BLaER1 treated with 17β-estradiol and CSF1 and Interleukin-3, amounts not matched to agents 10 nM and 100 nM (cell line): ENCODE data around the gene LRRN2.

Experiments used
- H3K27ac ChIP-seq, 11 experiments: shearing (Covaris generic); formaldehyde crosslinking; 2 replicates each; pipeline ENCODE4 v1.8.1; 2022
- H3K27me3 ChIP-seq, 11 experiments: shearing (Covaris generic); formaldehyde crosslinking; 2 replicates each; pipeline ENCODE4 v1.8.1; 2022
- H3K36me3 ChIP-seq, 11 experiments: shearing (Covaris generic); formaldehyde crosslinking; 2 replicates each; pipeline ENCODE4 v1.8.1; 2022
- H3K4me1 ChIP-seq, 10 experiments: shearing (Covaris generic); formaldehyde crosslinking; 2 replicates each; pipeline ENCODE4 v1.8.1; 2022
- H3K4me2 ChIP-seq, 11 experiments: shearing (Covaris generic); formaldehyde crosslinking; 2 replicates each; pipeline ENCODE4 v1.8.1; 2022
- H3K4me3 ChIP-seq, 10 experiments: shearing (Covaris generic); formaldehyde crosslinking; 2 replicates each; pipeline ENCODE4 v1.8.1; 2022
- H3K9ac ChIP-seq, 11 experiments: shearing (Covaris generic); formaldehyde crosslinking; 2 replicates each; pipeline ENCODE4 v1.8.1; 2022
- H3K9me3 ChIP-seq, 11 experiments: shearing (Covaris generic); formaldehyde crosslinking; replicated peaks in 1 of 11; 2 replicates each; pipeline ENCODE4 v1.8.1; 2022
- H4K20me1 ChIP-seq, 11 experiments: shearing (Covaris generic); formaldehyde crosslinking; 2 replicates each; pipeline ENCODE4 v1.8.1; 2022
- Cebpa-rat ChIP-seq, 11 experiments: shearing (Covaris generic); IDR thresholded peaks; 2 replicates each; pipeline ENCODE4 v1.8.1; 2022

LRRN2 gene

GRCh38 chr1:204685236-204686006, at the start of gene LRRN2:
Gene LRRN2, minus strand, starts transcription at chr1:204685738. Its CDS starts 65,746 bp downstream, at chr1:204619992.
- Histone ChIP-seq H3K9ac (peak within 1 kb of the TSS; percentile 72 to 97 (median 88)), H3K4me2 (peak within 1 kb of the TSS; percentile 90 to 100 (median 96)), H4K20me1 (peaks cover 0 to 36% (median 15%) of the 10 kb centered on the region in 11 experiments; a peak in 13 of 22 replicates), H3K27ac (peak within 1 kb of the TSS in 10 of 11 experiments; percentile 48 to 98 (median 92); a peak in 20 of 22 replicates), H3K27me3 (peaks cover 0 to 13% (median 0%) of the 10 kb centered on the region in 11 experiments; a peak in 4 of 22 replicates), H3K4me1 (peaks cover 25 to 46% (median 39%) of the 10 kb centered on the region in 10 experiments), H3K9me3 (no peaks in the 10 kb centered on the region), H3K4me3 (peak within 1 kb of the TSS; percentile 65 to 90 (median 80)), H3K36me3 (peaks cover 0 to 24% (median 11%) of the 10 kb centered on the region in 11 experiments; a peak in 8 of 22 replicates)
- no peak for TF ChIP-seq Cebpa-rat (IDR thresholded peaks at IDR 0.05)

DNA sequence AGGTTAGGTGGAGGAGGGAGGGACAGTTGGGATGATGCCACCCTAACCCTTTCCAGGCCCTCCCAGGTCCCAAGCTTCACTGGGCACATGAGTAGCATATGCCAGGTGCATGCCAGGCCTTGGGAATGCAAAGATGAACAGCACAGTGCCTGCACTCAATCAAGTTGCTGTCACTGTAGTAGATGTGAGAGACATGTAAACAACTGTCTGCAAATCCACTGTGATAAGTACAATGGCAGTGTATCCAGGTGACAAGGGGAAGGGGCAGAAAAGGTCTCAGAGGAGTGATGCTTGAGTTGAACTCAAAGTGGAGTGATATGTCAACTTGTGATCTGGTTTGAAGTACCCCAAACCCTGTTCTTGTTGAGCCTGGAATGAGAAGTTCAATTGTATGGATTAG, 49.5 kb upstream of the LRRN2 start:
- TF ChIP-seq Cebpa-rat (IDR thresholded peaks at IDR 0.05) = no peak
- Histone ChIP-seq H3K9ac (no peak overlapping the region), H3K4me1 (no peaks in the 10 kb centered on the region), H3K4me2 (no peak overlapping the region), H3K9me3 (peaks cover 8 to 21% (median 17%) of the 10 kb centered on the region in 11 experiments; a peak in 20 of 22 replicates), H3K27me3 (no peaks in the 10 kb centered on the region), H4K20me1 (no peaks in the 10 kb centered on the region), H3K4me3 (no peak overlapping the region), H3K27ac (no peak overlapping the region), H3K36me3 (no peaks in the 10 kb centered on the region)

- no peak for TF ChIP-seq Cebpa-rat (IDR thresholded peaks at IDR 0.05)
- H3K27me3 ChIP-seq = no peaks in the 10 kb centered on the region
Observed at GRCh38 chr1:204733869-204734596, 48.5 kb upstream of the LRRN2 start.

DNA sequence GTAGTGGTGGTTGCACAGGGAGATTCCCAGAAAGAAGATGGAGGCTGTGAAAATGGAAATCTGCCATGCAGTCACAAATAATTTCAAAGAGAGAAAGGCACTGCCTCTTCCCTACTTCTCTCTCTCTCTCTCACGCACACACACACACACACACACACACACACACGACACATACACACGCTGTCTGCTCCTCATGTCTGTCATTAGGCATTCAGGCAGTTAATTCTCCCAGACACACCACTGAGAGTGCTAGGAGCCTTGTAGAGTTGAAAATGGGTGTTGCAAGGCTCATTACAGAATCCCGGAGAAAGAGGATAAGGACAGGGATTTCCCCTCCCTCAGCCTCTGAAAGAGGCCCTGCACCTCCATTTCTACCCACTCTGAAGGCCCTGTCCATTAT, 47.8 kb upstream of the LRRN2 start:
- Histone ChIP-seq H3K27me3 (no peaks in the 10 kb centered on the region), H3K4me3 (no peak overlapping the region), H3K9ac (no peak overlapping the region), H3K4me2 (no peak overlapping the region), H3K9me3 (peaks cover under 1 to 8% (median 5%) of the 10 kb centered on the region in 11 experiments; a peak in 17 of 22 replicates), H3K27ac (no peak overlapping the region), H3K36me3 (no peaks in the 10 kb centered on the region), H4K20me1 (no peaks in the 10 kb centered on the region), H3K4me1 (no peaks in the 10 kb centered on the region)
- no peak for TF ChIP-seq Cebpa-rat (IDR thresholded peaks at IDR 0.05)

More at GRCh38 chr1:204733869-204734596, 48.5 kb upstream of the LRRN2 start:
- Histone ChIP-seq H3K9me3 (peaks cover 8 to 16% (median 13%) of the 10 kb centered on the region in 11 experiments; a peak in 20 of 22 replicates), H3K27ac (no peak overlapping the region), H4K20me1 (no peaks in the 10 kb centered on the region), H3K36me3 (no peaks in the 10 kb centered on the region), H3K4me2 (no peak overlapping the region), H3K9ac (no peak overlapping the region), H3K4me1 (no peaks in the 10 kb centered on the region), H3K4me3 (no peak overlapping the region)

GRCh38 chr1:204731985-204732575, 46.5 kb upstream of the LRRN2 start:
- H3K36me3 ChIP-seq = no peaks in the 10 kb centered on the region
- no peak overlapping the region for H3K4me3 ChIP-seq
- no peaks in the 10 kb centered on the region for H3K9me3 ChIP-seq
- no peak overlapping the region for H3K27ac ChIP-seq
- H3K27me3 ChIP-seq = no peaks in the 10 kb centered on the region
- H3K4me2 ChIP-seq = no peak overlapping the region
- H4K20me1 ChIP-seq = no peaks in the 10 kb centered on the region
- no peak overlapping the region for H3K9ac ChIP-seq
- no peaks in the 10 kb centered on the region for H3K4me1 ChIP-seq
- TF ChIP-seq Cebpa-rat (IDR thresholded peaks at IDR 0.05) = no peak

DNA sequence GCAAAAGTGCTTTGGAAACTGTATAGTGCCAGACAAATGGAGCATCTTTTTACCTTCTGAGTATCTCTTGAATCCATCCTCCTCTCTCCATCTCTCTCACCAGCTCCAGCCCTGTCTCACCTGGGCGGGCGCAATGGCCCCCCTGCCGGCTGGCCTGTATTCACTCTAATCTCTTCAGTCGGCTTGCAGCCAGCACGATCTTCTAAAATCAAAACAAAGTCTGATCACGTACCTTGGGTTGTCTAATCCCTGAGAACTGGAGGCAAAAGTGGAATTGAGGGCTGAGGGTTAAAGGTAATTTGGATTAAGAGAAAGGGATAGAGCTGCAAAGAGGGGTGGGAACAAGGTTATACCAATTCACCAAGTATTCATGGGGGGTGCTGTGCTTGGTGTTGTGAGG, 46.0 kb upstream of the LRRN2 start:
- H3K9me3 ChIP-seq = no peaks in the 10 kb centered on the region
- no peak for TF ChIP-seq Cebpa-rat (IDR thresholded peaks at IDR 0.05)
- H4K20me1 ChIP-seq = no peaks in the 10 kb centered on the region
- H3K4me3 ChIP-seq = no peak overlapping the region
- H3K4me1 ChIP-seq = no peaks in the 10 kb centered on the region
- no peaks in the 10 kb centered on the region for H3K36me3 ChIP-seq
- no peak overlapping the region for H3K9ac ChIP-seq
- H3K27ac ChIP-seq = no peak overlapping the region
- no peak overlapping the region for H3K4me2 ChIP-seq
- H3K27me3 ChIP-seq = no peaks in the 10 kb centered on the region

DNA sequence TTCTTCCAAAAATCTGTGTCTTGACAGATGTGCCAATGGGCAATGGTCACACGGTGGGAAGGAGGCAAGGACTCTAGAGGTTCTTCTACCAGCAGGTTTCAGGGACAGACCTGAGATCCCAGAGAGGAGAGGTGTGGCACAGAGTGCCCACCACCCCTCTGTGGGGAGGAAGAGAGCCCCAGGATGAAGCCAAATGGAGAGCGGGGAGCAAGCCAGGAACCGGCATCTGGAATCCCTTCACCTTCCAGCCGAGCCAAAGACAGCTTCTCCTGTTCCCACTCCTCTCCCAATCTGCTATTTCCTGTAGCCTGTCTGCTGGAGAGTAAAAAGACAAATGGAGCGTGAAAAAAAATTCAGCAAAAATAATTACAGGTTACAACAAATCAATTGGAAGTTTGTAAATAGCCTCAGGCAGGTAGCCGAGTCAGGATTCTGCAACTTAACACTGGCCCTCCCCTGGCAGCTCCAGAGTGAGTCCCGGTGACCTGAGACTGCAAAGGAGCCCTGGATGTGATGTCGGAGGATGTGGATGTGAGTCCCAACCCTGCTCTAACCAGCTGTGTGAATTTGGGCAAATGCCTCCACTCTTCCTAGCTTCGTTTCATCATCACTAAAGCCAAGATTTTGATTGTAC, 45.4 kb upstream of the LRRN2 start:
- no peaks in the 10 kb centered on the region for H3K27me3 ChIP-seq
- H3K4me3 ChIP-seq = no peak overlapping the region
- H3K4me2 ChIP-seq = no peak overlapping the region
- no peak overlapping the region for H3K9ac ChIP-seq
- H4K20me1 ChIP-seq = no peaks in the 10 kb centered on the region
- H3K36me3 ChIP-seq = no peaks in the 10 kb centered on the region
- no peaks in the 10 kb centered on the region for H3K4me1 ChIP-seq
- no peak for TF ChIP-seq Cebpa-rat (IDR thresholded peaks at IDR 0.05)
- no peaks in the 10 kb centered on the region for H3K9me3 ChIP-seq
- H3K27ac ChIP-seq = no peak overlapping the region

- no peak overlapping the region for H3K27ac ChIP-seq
- no peak overlapping the region for H3K4me3 ChIP-seq
- TF ChIP-seq Cebpa-rat (IDR thresholded peaks at IDR 0.05) = no peak
- H3K4me2 ChIP-seq = no peak overlapping the region
- no peaks in the 10 kb centered on the region for H3K4me1 ChIP-seq
- no peaks in the 10 kb centered on the region for H4K20me1 ChIP-seq
- H3K9me3 ChIP-seq = no peaks in the 10 kb centered on the region
- H3K36me3 ChIP-seq = no peaks in the 10 kb centered on the region
- no peak overlapping the region for H3K9ac ChIP-seq
- no peaks in the 10 kb centered on the region for H3K27me3 ChIP-seq
Observed at GRCh38 chr1:204729516-204729915, 44.0 kb upstream of the LRRN2 start.

DNA sequence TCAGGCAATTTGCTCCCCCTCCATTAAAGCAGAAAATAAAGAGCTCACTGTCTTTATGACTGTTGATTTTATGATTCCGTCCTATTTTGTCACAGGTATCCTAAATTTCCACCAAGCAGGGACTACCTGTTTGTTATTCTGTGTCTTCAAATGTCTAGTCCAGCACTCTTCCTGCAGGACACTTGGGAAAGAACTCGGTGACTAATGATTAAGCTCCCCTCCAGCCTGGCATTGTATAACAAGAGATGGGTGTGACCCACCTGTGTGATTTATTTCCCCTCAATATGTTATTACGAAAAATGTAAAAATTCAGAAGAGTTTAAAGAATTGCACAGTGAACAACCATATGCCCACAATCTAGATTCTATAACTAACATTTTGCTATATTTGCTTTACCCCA, 42.9 kb upstream of the LRRN2 start:
- Histone ChIP-seq H3K9ac (no peak overlapping the region), H3K27ac (no peak overlapping the region), H4K20me1 (no peaks in the 10 kb centered on the region), H3K4me1 (no peaks in the 10 kb centered on the region), H3K4me2 (no peak overlapping the region), H3K4me3 (no peak overlapping the region), H3K27me3 (no peaks in the 10 kb centered on the region), H3K36me3 (no peaks in the 10 kb centered on the region), H3K9me3 (no peaks in the 10 kb centered on the region)
- no peak for TF ChIP-seq Cebpa-rat (IDR thresholded peaks at IDR 0.05)
